ENCODE results near the gene ZNF740.

- TF ChIP-seq, protein P1, sequence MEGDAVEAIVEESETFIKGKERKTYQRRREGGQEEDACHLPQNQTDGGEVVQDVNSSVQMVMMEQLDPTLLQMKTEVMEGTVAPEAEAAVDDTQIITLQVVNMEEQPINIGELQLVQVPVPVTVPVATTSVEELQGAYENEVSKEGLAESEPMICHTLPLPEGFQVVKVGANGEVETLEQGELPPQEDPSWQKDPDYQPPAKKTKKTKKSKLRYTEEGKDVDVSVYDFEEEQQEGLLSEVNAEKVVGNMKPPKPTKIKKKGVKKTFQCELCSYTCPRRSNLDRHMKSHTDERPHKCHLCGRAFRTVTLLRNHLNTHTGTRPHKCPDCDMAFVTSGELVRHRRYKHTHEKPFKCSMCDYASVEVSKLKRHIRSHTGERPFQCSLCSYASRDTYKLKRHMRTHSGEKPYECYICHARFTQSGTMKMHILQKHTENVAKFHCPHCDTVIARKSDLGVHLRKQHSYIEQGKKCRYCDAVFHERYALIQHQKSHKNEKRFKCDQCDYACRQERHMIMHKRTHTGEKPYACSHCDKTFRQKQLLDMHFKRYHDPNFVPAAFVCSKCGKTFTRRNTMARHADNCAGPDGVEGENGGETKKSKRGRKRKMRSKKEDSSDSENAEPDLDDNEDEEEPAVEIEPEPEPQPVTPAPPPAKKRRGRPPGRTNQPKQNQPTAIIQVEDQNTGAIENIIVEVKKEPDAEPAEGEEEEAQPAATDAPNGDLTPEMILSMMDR (conservative IDR thresholded peaks at IDR 0.05), result peak; percentile 84
- no peak for TF ChIP-seq ZFX (IDR thresholded peaks at IDR 0.05)
Measured at GRCh38 chr12:53174881-53175491, 5.5 kb upstream of the ZNF740 start.

All from C4-2B (cell line).